GM19468 (cell line): ENCODE measurements around the gene N4BP2.
A peak's percentile ranks its signal among the peaks of the same experiment; 100 is the strongest.
"Not testable (repeated sequence)": the region's sequence is repeated elsewhere in the genome, so short reads cannot be mapped to it uniquely, and the experiment has no call there.

Source experiments
- ATAC-seq: cut with Tn5 transposase; IDR thresholded peaks from one replicate; pipeline ENCODE4 v1.9.1; 2021; ENCODE audit warnings: mild to moderate bottlenecking, moderate library complexity, moderate number of reproducible peaks; ENCODE audit not compliant: unreplicated experiment; ENCODE audit errors: extremely low read depth

Gene N4BP2

GRCh38 chr4:40056716-40057585 lies at the start of gene N4BP2:
TSS of gene N4BP2 (plus strand) at chr4:40056850. CDS start at chr4:40097341, 40,491 bp downstream.
- ATAC-seq: no peak

- no peak for ATAC-seq
These were observed 40.6 kb upstream of the N4BP2 start for GRCh38 chr4:40016007-40016406.

- no peak for ATAC-seq
These were observed 36.4 kb upstream of the N4BP2 start for GRCh38 chr4:40020221-40020620.

- not testable (repeated sequence) for ATAC-seq
These were observed 35.5 kb upstream of the N4BP2 start for GRCh38 chr4:40021116-40021515.

- not testable (repeated sequence) for ATAC-seq
These were observed 32.6 kb upstream of the N4BP2 start for GRCh38 chr4:40024049-40024448.

GRCh38 chr4:40032785-40033184 lies 23.9 kb upstream of the N4BP2 start:
- ATAC-seq: no peak

- ATAC-seq: no peak
These were observed 23.0 kb upstream of the N4BP2 start for GRCh38 chr4:40033613-40034012.

- ATAC-seq: no peak
These were observed 17.7 kb upstream of the N4BP2 start for GRCh38 chr4:40038977-40039376.

- no peak for ATAC-seq
These were observed 15.7 kb upstream of the N4BP2 start for GRCh38 chr4:40040908-40041307.

GRCh38 chr4:40043786-40044185 lies 12.9 kb upstream of the N4BP2 start:
- no peak for ATAC-seq

GRCh38 chr4:40046311-40046980 lies 10.2 kb upstream of the N4BP2 start:
- ATAC-seq: no peak

- ATAC-seq: no peak
These were observed 3.5 kb upstream of the N4BP2 start for GRCh38 chr4:40053161-40053560.

- ATAC-seq: no peak
These were observed 1.2 kb upstream of the N4BP2 start for GRCh38 chr4:40055511-40055862.

GRCh38 chr4:40055863-40056715 lies 561 bp upstream of the N4BP2 start:
- no peak for ATAC-seq

GRCh38 chr4:40057586-40058091 lies 989 bp downstream of the N4BP2 start:
- ATAC-seq: peak; percentile 73

GRCh38 chr4:40058121-40058520 lies 1.5 kb downstream of the N4BP2 start:
- ATAC-seq: no peak

- no peak for ATAC-seq
These were observed 2.2 kb downstream of the N4BP2 start for GRCh38 chr4:40058854-40059253.

- ATAC-seq: no peak
These were observed 2.7 kb downstream of the N4BP2 start for GRCh38 chr4:40059362-40059761.

GRCh38 chr4:40065010-40065409 lies 8.4 kb downstream of the N4BP2 start:
- ATAC-seq: no peak

GRCh38 chr4:40066651-40067050 lies 10.0 kb downstream of the N4BP2 start:
- ATAC-seq: no peak
